ENCODE results near the gene ECT2. TPM values are rescaled to one million over a fixed set of nuclear protein-coding genes. Genes with fewer than 3 reads are reported as not detected.
A peak's percentile ranks its signal among the peaks of the same experiment; 100 is the strongest.
"Not testable (repeated sequence)": the region's sequence is repeated elsewhere in the genome, so short reads cannot be mapped to it uniquely, and the experiment has no call there.

Gene ECT2
- total RNA-seq, 1 donor from 2014 or later, result 45.1 TPM

DNA sequence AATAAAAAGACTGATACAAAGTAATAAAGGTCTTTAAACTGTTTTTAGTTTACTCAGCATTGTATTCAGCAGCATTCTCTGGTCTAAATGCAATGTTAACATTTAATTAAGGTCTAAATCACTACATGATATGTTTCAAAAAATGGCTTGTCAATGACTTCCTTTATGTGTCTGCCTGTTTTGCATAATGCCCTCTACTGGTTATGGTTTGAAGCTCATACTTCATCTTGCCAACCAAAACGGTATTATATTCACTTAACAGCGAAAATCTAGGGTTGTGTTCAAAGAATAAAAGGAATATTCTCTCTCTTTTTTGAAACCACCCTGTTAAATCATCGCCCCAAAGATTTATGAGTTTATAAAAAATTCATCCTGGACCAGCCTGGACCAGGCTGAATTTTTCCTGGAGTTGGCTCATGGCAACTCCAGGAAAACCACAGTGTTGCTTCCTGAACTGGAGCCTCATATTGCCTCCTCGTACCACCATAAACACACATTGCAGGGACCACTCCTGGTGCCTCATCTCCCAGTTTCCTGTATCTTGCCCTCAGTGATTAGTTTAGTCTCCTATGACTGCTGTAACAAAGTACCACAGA, 32.9 kb upstream of the ECT2 start:
- H3K9me3 Mint-ChIP-seq, result no peaks in the 10 kb centered on the region
- H3K36me3 Mint-ChIP-seq, result peaks cover 6% of the 10 kb centered on the region
- no peak for DNase-seq (ENCODE audit: extremely low spot score, unreplicated experiment)
- TF ChIP-seq, protein P1, sequence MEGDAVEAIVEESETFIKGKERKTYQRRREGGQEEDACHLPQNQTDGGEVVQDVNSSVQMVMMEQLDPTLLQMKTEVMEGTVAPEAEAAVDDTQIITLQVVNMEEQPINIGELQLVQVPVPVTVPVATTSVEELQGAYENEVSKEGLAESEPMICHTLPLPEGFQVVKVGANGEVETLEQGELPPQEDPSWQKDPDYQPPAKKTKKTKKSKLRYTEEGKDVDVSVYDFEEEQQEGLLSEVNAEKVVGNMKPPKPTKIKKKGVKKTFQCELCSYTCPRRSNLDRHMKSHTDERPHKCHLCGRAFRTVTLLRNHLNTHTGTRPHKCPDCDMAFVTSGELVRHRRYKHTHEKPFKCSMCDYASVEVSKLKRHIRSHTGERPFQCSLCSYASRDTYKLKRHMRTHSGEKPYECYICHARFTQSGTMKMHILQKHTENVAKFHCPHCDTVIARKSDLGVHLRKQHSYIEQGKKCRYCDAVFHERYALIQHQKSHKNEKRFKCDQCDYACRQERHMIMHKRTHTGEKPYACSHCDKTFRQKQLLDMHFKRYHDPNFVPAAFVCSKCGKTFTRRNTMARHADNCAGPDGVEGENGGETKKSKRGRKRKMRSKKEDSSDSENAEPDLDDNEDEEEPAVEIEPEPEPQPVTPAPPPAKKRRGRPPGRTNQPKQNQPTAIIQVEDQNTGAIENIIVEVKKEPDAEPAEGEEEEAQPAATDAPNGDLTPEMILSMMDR (conservative IDR thresholded peaks at IDR 0.05), result peak; percentile 49
- H3K4me1 Mint-ChIP-seq (ENCODE audit: unreplicated experiment), result peaks cover 5% of the 10 kb centered on the region
- H3K27ac Mint-ChIP-seq, result no peak overlapping the region
- no peaks in the 10 kb centered on the region for H3K27me3 Mint-ChIP-seq
- no peak overlapping the region for H3K4me3 Mint-ChIP-seq

DNA sequence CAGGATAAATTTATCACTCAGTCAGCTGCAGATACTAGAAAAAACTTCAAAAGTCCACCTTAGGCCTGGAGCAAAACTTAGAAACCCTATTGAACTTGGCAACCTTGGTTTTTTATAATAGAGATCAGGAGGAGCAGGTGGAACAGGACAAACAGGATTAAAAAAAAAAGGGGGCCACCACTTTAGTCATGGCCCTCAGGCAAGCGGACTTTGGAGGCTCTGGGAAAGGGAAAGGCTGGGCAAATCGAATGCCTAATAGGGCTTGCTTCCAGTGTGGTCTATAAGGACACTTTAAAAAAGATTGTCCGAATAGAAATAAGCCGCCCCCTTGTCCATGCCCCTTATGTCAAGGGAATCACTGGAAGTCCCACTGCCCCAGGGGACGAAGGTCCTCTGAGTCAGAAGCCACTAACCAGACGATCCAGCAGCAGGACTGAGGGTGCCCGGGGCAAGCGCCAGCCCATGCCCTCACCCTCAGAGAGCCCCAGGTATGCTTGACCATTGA, 27.9 kb upstream of the ECT2 start:
- DNase-seq (ENCODE audit: extremely low spot score, unreplicated experiment); H3K4me1 Mint-ChIP-seq (ENCODE audit: unreplicated experiment); H3K9me3 Mint-ChIP-seq; H3K36me3 Mint-ChIP-seq; H3K27me3 Mint-ChIP-seq: not testable (repeated sequence)
- H3K27ac Mint-ChIP-seq, result peak overlapping the region; percentile 12
- H3K4me3 Mint-ChIP-seq, result peak overlapping the region; percentile 21

DNA sequence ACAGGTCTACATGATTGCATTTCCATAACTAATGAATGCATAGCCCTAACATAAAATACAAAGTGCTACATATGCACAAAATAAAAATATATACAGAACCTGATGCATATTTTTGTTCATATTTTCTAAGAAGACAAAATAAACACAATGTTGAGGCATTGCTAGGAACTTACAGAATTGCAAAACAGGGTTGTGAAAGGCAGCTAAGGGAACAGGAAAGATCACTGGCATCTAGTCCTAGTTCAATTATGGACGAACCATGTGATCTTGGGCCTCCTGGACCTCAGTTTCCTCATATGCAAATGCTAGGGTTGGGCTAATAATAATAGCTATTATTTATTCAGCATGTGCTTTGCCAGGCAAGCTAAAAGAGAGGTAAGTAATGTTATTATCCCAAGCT, 24.1 kb upstream of the ECT2 start:
- H3K4me3 Mint-ChIP-seq, result no peak overlapping the region
- peaks cover 7% of the 10 kb centered on the region for H3K9me3 Mint-ChIP-seq
- H3K36me3 Mint-ChIP-seq, result peaks cover 3% of the 10 kb centered on the region
- no peak for DNase-seq (ENCODE audit: extremely low spot score, unreplicated experiment)
- peaks cover 5% of the 10 kb centered on the region for H3K4me1 Mint-ChIP-seq (ENCODE audit: unreplicated experiment)
- H3K27me3 Mint-ChIP-seq, result no peaks in the 10 kb centered on the region
- TF ChIP-seq, protein P1 (conservative IDR thresholded peaks at IDR 0.05), result no peak
- no peak overlapping the region for H3K27ac Mint-ChIP-seq

DNA sequence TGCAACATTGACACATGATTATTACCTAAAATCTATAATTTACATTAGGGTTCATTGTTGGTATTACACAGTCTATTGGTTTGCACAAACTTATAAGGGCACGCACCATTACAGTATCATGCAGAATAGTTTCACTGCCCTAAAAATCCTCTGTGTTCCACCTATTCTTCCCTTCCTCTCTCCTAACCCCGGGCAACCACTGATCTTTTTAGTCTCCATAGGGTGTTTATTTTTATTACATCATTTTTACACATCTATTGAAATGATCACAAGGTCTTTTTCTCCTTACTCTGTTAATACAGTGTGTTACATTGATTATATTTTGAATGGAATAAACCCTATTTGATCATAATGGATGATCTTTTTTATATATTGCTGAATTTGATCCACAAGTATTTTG, 15.5 kb upstream of the ECT2 start:
- Mint-ChIP-seq H3K9me3 (no peaks in the 10 kb centered on the region), H3K27me3 (no peaks in the 10 kb centered on the region), H3K27ac (no peak overlapping the region), H3K36me3 (no peaks in the 10 kb centered on the region), H3K4me1 (ENCODE audit: unreplicated experiment) (no peaks in the 10 kb centered on the region), H3K4me3 (no peak overlapping the region)
- no peak for DNase-seq (ENCODE audit: extremely low spot score, unreplicated experiment)
- TF ChIP-seq, protein P1 (conservative IDR thresholded peaks at IDR 0.05), result no peak

DNA sequence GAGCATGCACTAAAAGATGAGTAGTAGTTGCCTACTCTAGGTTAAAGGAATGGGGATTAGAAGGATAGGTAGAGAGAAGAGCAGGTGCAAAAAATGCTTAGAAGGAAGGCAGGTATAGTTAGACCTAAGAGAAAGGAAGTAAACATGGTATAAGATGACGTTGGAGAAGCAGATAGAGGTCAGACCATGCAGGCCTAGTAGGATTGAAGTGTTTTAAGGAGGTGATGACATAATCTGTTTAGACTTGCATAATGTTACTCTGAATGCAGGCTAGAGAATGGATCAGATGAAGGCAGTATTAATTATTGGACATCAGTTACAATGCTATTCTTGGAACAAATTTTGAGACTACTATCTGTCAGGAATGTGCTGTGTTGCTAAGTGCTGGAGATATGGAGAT, 11.1 kb upstream of the ECT2 start:
- H3K36me3 Mint-ChIP-seq, result no peaks in the 10 kb centered on the region
- no peak for DNase-seq (ENCODE audit: extremely low spot score, unreplicated experiment)
- H3K4me1 Mint-ChIP-seq (ENCODE audit: unreplicated experiment), result no peaks in the 10 kb centered on the region
- H3K27ac Mint-ChIP-seq, result no peak overlapping the region
- no peaks in the 10 kb centered on the region for H3K27me3 Mint-ChIP-seq
- TF ChIP-seq, protein P1 (conservative IDR thresholded peaks at IDR 0.05), result no peak
- no peaks in the 10 kb centered on the region for H3K9me3 Mint-ChIP-seq
- no peak overlapping the region for H3K4me3 Mint-ChIP-seq

DNA sequence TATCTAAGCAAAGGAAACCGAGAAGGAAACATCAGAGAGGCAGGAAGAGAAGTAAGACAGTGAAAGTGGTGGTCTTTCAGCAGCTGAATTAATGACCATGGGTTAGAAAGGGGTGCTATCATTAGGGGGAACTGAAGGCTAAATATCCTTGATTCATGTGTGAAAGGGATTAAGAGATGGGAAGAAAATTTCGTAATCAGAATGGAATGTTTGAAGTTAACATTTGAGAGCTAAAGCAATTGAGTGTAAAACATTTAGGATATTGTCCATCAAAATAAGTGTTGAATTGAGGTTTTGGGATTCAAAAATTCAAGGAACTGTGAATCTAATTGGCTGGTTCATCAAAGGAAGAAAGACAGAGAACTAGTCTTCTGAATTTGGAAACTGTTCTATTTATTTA, 4.1 kb upstream of the ECT2 start:
- H3K4me1 Mint-ChIP-seq (ENCODE audit: unreplicated experiment), result peaks cover 4% of the 10 kb centered on the region
- no peaks in the 10 kb centered on the region for H3K27me3 Mint-ChIP-seq
- no peak for DNase-seq (ENCODE audit: extremely low spot score, unreplicated experiment)
- H3K4me3 Mint-ChIP-seq, result no peak overlapping the region
- TF ChIP-seq, protein P1 (conservative IDR thresholded peaks at IDR 0.05), result no peak
- no peaks in the 10 kb centered on the region for H3K36me3 Mint-ChIP-seq
- no peak overlapping the region for H3K27ac Mint-ChIP-seq
- H3K9me3 Mint-ChIP-seq, result no peaks in the 10 kb centered on the region
